GM23338 (cell line): ENCODE data around the gene MAPK8. TPM values are rescaled to one million over a fixed set of nuclear protein-coding genes. Genes with fewer than 3 reads are reported as not detected.

ENCODE experiments used
- ATAC-seq: fragments of 200-7000 bp; cut with Tn5 transposase; 3 replicates; pipeline ENCODE4 v1.9.1; 2020
- DNase-seq: peaks from one replicate; pipeline ENCODE4 v3.0.0-alpha.2; 2015; ENCODE audit warnings: low spot score
- H2AFZ ChIP-seq: fragments of 200-600 bp; sonication (generic); 2 replicates; pipeline ENCODE4 v1.8.0; 2016; ENCODE audit warnings: antibody characterized with exemption, mild to moderate bottlenecking, moderate library complexity
- H3F3A ChIP-seq: fragments of 200-600 bp; sonication (generic); replicated peaks from 2 replicates; pipeline ENCODE4 v1.8.0; 2017; ENCODE audit warnings: antibody characterized with exemption, mixed run types, low read depth
- H3K27ac ChIP-seq: fragments of 200-600 bp; sonication (generic); 2 replicates; pipeline ENCODE4 v1.6.1; 2016; ENCODE audit warnings: low read depth
- H3K27me3 ChIP-seq: fragments of 200-600 bp; sonication (generic); 2 replicates; pipeline ENCODE4 v1.8.0; 2016; ENCODE audit warnings: mild to moderate bottlenecking, mixed run types, moderate library complexity; ENCODE audit not compliant: insufficient read depth
- H3K36me3 ChIP-seq: fragments of 200-600 bp; sonication (generic); 2 replicates; pipeline ENCODE4 v1.8.0; 2016; ENCODE audit warnings: mild to moderate bottlenecking; ENCODE audit not compliant: insufficient read depth
- H3K4me1 ChIP-seq: fragments of 200-600 bp; sonication (generic); 2 replicates; pipeline ENCODE4 v1.8.0; 2016; ENCODE audit warnings: mild to moderate bottlenecking, moderate library complexity; ENCODE audit not compliant: insufficient read depth
- H3K4me2 ChIP-seq: fragments of 200-600 bp; sonication (generic); 2 replicates; pipeline ENCODE4 v1.7.1; 2017; ENCODE audit warnings: mixed run types
- H3K4me3 ChIP-seq: fragments of 200-600 bp; sonication (generic); 2 replicates; pipeline ENCODE4 v1.6.1; 2016; ENCODE audit warnings: mixed run types
- H3K79me2 ChIP-seq: fragments of 200-600 bp; sonication (generic); replicated peaks from 2 replicates; pipeline ENCODE4 v1.8.0; 2017; ENCODE audit warnings: mild to moderate bottlenecking; ENCODE audit not compliant: insufficient read depth
- H3K9me2 ChIP-seq: fragments of 200-600 bp; sonication (generic); 2 replicates; pipeline ENCODE4 v1.8.0; 2017; ENCODE audit not compliant: insufficient read depth
- H4K20me1 ChIP-seq: fragments of 200-600 bp; sonication (generic); replicated peaks from 2 replicates; pipeline ENCODE4 v1.8.0; 2017; ENCODE audit warnings: mild to moderate bottlenecking; ENCODE audit not compliant: insufficient read depth
- H3K27ac Mint-ChIP-seq: 2 replicates; pipeline ENCODE4 v1.8.0; 2020; ENCODE audit warnings: inconsistent platforms, mild to moderate bottlenecking, moderate library complexity, mixed read lengths
- H3K27me3 Mint-ChIP-seq: 3 replicates; pipeline ENCODE4 v1.8.0; 2022; ENCODE audit warnings: low read depth, mild to moderate bottlenecking, moderate library complexity, mixed read lengths, inconsistent platforms; ENCODE audit not compliant: insufficient read depth, poor library complexity
- H3K36me3 Mint-ChIP-seq: 3 replicates; pipeline ENCODE4 v1.8.0; 2021; ENCODE audit warnings: low read depth, mild to moderate bottlenecking, inconsistent platforms, moderate library complexity, mixed read lengths
- H3K4me1 Mint-ChIP-seq: 3 replicates; pipeline ENCODE4 v1.8.0; 2020; ENCODE audit warnings: mild to moderate bottlenecking, inconsistent platforms, mixed read lengths
- H3K4me3 Mint-ChIP-seq: 3 replicates; pipeline ENCODE4 v1.8.0; 2021; ENCODE audit warnings: moderate library complexity, mild to moderate bottlenecking, inconsistent platforms, mixed read lengths
- H3K9me3 Mint-ChIP-seq: 3 replicates; pipeline ENCODE4 v1.8.0; 2020; ENCODE audit warnings: moderate library complexity, mild to moderate bottlenecking, inconsistent platforms, mixed read lengths
- CREB1 ChIP-seq: fragments of 250-450 bp; sonication (Bioruptor Pico); IDR thresholded peaks from 2 replicates; pipeline ENCODE4 v1.5.0; 2020; ENCODE audit warnings: low read depth, mild to moderate bottlenecking, moderate library complexity
- CTCF ChIP-seq, 2 experiments: fragments of 200-600 bp in 1 of 2; sonication (generic) in 1 of 2; conservative IDR thresholded peaks; 2 replicates each; pipeline versions ENCODE4 v1.5.1 to v1.6.1; 2016 to 2017; ENCODE audit warnings: antibody characterized with exemption in 2 of 2, low read depth in 2 of 2, mild to moderate bottlenecking in 2 of 2, moderate library complexity in 1 of 2
- ETS1 ChIP-seq: IDR thresholded peaks from 2 replicates; pipeline ENCODE4 v1.6.1; 2016; ENCODE audit warnings: antibody characterized with exemption
- EZH2phosphoT487 ChIP-seq: fragments of 200-600 bp; sonication (generic); IDR thresholded peaks from one replicate; pipeline ENCODE4 v1.8.1; 2018; ENCODE audit warnings: antibody characterized with exemption; ENCODE audit not compliant: unreplicated experiment
- JUNB ChIP-seq: IDR thresholded peaks from one replicate; pipeline ENCODE4 v1.6.1; 2016; ENCODE audit warnings: antibody characterized with exemption; ENCODE audit not compliant: unreplicated experiment
- NANOG ChIP-seq: IDR thresholded peaks from 2 replicates; pipeline ENCODE4 v1.6.1; 2016; ENCODE audit warnings: antibody characterized with exemption, borderline replicate concordance
- POLR2AphosphoS5 ChIP-seq: IDR thresholded peaks from 2 replicates; pipeline ENCODE4 v1.6.1; 2016; ENCODE audit warnings: antibody characterized with exemption, low read depth
- STAT1 ChIP-seq: IDR thresholded peaks from one replicate; pipeline ENCODE4 v1.6.1; 2016; ENCODE audit warnings: antibody characterized with exemption; ENCODE audit not compliant: unreplicated experiment
- ZNF114 ChIP-seq: fragments of 250-450 bp; sonication (Bioruptor Pico); IDR thresholded peaks from 2 replicates; pipeline ENCODE4 v1.5.0; 2020; ENCODE audit warnings: mild to moderate bottlenecking, moderate library complexity
- ZNF331 ChIP-seq: fragments of 250-450 bp; sonication (Bioruptor Pico); IDR thresholded peaks from 2 replicates; pipeline ENCODE4 v1.5.0; 2020; ENCODE audit warnings: low read depth, mild to moderate bottlenecking, moderate library complexity
- polyA plus RNA-seq: library from polyadenylated mRNA; unstranded; fragments of >200 nt; fragmentation: Nextera tagmentation; extraction: Ambion mirVana; gene quantifications from 2 replicates; pipeline ENCODE4 v1.2.1, GENCODE V29; 2016
- total RNA-seq: library from RNA; depleted of rRNA; stranded (reverse); fragments of >200 nt; shearing (Covaris generic); gene quantifications from 2 replicates; pipeline ENCODE4 v1.2.3, GENCODE V29; 2014
- TF ChIP-seq, protein P1 (sequence below): IDR thresholded peaks from one replicate; pipeline ENCODE4 v1.6.1; 2018; ENCODE audit warnings: antibody characterized with exemption; ENCODE audit not compliant: unreplicated experiment

The MAPK8 gene
- total and polyA plus RNA-seq, 2 experiments from 2014 or later: 52.4 to 73.6 TPM

GRCh38 chr10:48451969-48452878 lies 145.7 kb downstream of the MAPK8 start:
- no peaks in the 10 kb centered on the region for H3K36me3 ChIP-seq
- no peak for TF ChIP-seq JUNB
- TF ChIP-seq CTCF (conservative IDR thresholded peaks at IDR 0.05; ENCODE audit: low read depth in 2 of 2): no peak
- no peak for TF ChIP-seq CREB1 (CRISPR knock-in tag)
- no peak for TF ChIP-seq POLR2AphosphoS5
- no peaks in the 10 kb centered on the region for H3K79me2 ChIP-seq
- Mint-ChIP-seq H3K4me3 (no peak overlapping the region), H3K27me3 (peaks cover 11% of the 10 kb centered on the region), H3K27ac (no peak overlapping the region), H3K4me1 (peaks cover 21% of the 10 kb centered on the region), H3K36me3 (peaks cover 2% of the 10 kb centered on the region; the same call in 1 of the 3 replicates), H3K9me3 (no peaks in the 10 kb centered on the region)
- H4K20me1 ChIP-seq: no peaks in the 10 kb centered on the region
- no peak overlapping the region for H3K4me3 ChIP-seq
- H3K4me2 ChIP-seq: no peak overlapping the region
- no peaks in the 10 kb centered on the region for H3K4me1 ChIP-seq
- no peak overlapping the region for H3K27ac ChIP-seq
- no peaks in the 10 kb centered on the region for H3F3A ChIP-seq
- H3K9me2 ChIP-seq: no peaks in the 10 kb centered on the region
- no peak overlapping the region for H2AFZ ChIP-seq
- H3K27me3 ChIP-seq: no peaks in the 10 kb centered on the region
- no peak for DNase-seq
- ATAC-seq: no peak

DNA sequence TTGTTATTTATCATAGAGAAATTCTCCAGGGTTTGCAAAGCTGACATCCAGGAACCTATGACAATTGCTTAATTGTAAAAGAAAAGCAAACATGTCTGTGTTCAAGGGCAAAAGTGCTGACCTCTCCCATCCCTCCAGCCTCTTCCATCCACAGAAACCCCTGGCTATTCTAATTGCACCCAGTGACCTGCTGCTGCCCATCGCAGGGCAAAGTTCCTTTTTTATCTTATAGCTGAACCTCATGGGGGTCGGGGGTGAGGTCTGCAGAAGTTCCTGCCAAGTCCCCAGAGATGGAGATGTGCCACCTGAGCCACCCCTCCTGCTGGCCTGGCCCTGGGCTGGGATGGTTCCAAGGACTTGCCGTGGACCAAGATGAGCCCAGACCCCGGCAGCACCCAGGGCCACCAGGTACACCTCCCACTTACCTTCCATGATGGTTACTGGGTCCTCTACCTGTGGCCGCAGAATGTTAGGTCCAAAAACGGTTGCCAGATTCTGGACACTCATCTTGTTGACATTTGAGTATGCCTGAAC lies 146.5 kb downstream of the MAPK8 start:
- DNase-seq: no peak
- no peak for ATAC-seq
- H3K4me3 Mint-ChIP-seq: no peak overlapping the region
- H3K27ac Mint-ChIP-seq: no peak overlapping the region
- no peak overlapping the region for H3K4me3 ChIP-seq
- no peak overlapping the region for H3K27ac ChIP-seq
- H2AFZ ChIP-seq: no peak overlapping the region
- H3K9me3 Mint-ChIP-seq: no peaks in the 10 kb centered on the region
- no peak overlapping the region for H3K4me2 ChIP-seq
- no peaks in the 10 kb centered on the region for H3F3A ChIP-seq
- H3K27me3 Mint-ChIP-seq: peaks cover 6% of the 10 kb centered on the region
- H3K79me2 ChIP-seq: no peaks in the 10 kb centered on the region
- no peaks in the 10 kb centered on the region for H3K27me3 ChIP-seq
- H3K9me2 ChIP-seq: no peaks in the 10 kb centered on the region
- no peaks in the 10 kb centered on the region for H3K36me3 ChIP-seq
- peaks cover 23% of the 10 kb centered on the region; the same call in 2 of the 3 replicates for H3K4me1 Mint-ChIP-seq
- no peaks in the 10 kb centered on the region for H3K4me1 ChIP-seq
- H3K36me3 Mint-ChIP-seq: no peaks in the 10 kb centered on the region
- H4K20me1 ChIP-seq: no peaks in the 10 kb centered on the region
- TF ChIP-seq, protein P1, sequence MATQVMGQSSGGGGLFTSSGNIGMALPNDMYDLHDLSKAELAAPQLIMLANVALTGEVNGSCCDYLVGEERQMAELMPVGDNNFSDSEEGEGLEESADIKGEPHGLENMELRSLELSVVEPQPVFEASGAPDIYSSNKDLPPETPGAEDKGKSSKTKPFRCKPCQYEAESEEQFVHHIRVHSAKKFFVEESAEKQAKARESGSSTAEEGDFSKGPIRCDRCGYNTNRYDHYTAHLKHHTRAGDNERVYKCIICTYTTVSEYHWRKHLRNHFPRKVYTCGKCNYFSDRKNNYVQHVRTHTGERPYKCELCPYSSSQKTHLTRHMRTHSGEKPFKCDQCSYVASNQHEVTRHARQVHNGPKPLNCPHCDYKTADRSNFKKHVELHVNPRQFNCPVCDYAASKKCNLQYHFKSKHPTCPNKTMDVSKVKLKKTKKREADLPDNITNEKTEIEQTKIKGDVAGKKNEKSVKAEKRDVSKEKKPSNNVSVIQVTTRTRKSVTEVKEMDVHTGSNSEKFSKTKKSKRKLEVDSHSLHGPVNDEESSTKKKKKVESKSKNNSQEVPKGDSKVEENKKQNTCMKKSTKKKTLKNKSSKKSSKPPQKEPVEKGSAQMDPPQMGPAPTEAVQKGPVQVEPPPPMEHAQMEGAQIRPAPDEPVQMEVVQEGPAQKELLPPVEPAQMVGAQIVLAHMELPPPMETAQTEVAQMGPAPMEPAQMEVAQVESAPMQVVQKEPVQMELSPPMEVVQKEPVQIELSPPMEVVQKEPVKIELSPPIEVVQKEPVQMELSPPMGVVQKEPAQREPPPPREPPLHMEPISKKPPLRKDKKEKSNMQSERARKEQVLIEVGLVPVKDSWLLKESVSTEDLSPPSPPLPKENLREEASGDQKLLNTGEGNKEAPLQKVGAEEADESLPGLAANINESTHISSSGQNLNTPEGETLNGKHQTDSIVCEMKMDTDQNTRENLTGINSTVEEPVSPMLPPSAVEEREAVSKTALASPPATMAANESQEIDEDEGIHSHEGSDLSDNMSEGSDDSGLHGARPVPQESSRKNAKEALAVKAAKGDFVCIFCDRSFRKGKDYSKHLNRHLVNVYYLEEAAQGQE: no peak
- TF ChIP-seq ZNF331 (CRISPR knock-in tag): no peak
- no peak for TF ChIP-seq CTCF (conservative IDR thresholded peaks at IDR 0.05; ENCODE audit: low read depth in 2 of 2)
- no peak for TF ChIP-seq CREB1 (CRISPR knock-in tag)
- no peak for TF ChIP-seq ZNF114 (CRISPR knock-in tag)
- TF ChIP-seq JUNB: no peak
- TF ChIP-seq ETS1: no peak
- TF ChIP-seq EZH2phosphoT487: no peak
- no peak for TF ChIP-seq NANOG
- TF ChIP-seq STAT1: no peak
- no peak for TF ChIP-seq POLR2AphosphoS5
